ENCODE results near the gene PARVA.

Gene PARVA

GRCh38 chr11:12377824-12378593 is 638 bp downstream of the PARVA start:
- no peak for TF ChIP-seq CTCF (IDR thresholded peaks at IDR 0.05; ENCODE audit: borderline replicate concordance, insufficient read depth, low read depth, low read length)
- H3K4me3 ChIP-seq (ENCODE audit: low read depth, low read length), result no peak overlapping the region

- H3K4me3 ChIP-seq (ENCODE audit: low read depth, low read length), result no peak overlapping the region
- TF ChIP-seq CTCF (IDR thresholded peaks at IDR 0.05; ENCODE audit: borderline replicate concordance, insufficient read depth, low read depth, low read length), result no peak
Observed at GRCh38 chr11:12380565-12381325, 3.4 kb downstream of the PARVA start.

GRCh38 chr11:12381875-12382274 is 4.5 kb downstream of the PARVA start:
- no peak overlapping the region for H3K4me3 ChIP-seq (ENCODE audit: low read depth, low read length)
- no peak for TF ChIP-seq CTCF (IDR thresholded peaks at IDR 0.05; ENCODE audit: borderline replicate concordance, insufficient read depth, low read depth, low read length)

GRCh38 chr11:12382451-12382850 is 5.1 kb downstream of the PARVA start:
- TF ChIP-seq CTCF (IDR thresholded peaks at IDR 0.05; ENCODE audit: borderline replicate concordance, insufficient read depth, low read depth, low read length), result no peak
- H3K4me3 ChIP-seq (ENCODE audit: low read depth, low read length), result no peak overlapping the region

GRCh38 chr11:12386309-12386708 is 8.9 kb downstream of the PARVA start:
- H3K4me3 ChIP-seq (ENCODE audit: low read depth, low read length), result no peak overlapping the region
- TF ChIP-seq CTCF (IDR thresholded peaks at IDR 0.05; ENCODE audit: borderline replicate concordance, insufficient read depth, low read depth, low read length), result no peak

- TF ChIP-seq CTCF (IDR thresholded peaks at IDR 0.05; ENCODE audit: borderline replicate concordance, insufficient read depth, low read depth, low read length), result no peak
Observed at GRCh38 chr11:12386745-12387144, 9.4 kb downstream of the PARVA start.

GRCh38 chr11:12388173-12388572 is 10.8 kb downstream of the PARVA start:
- H3K4me3 ChIP-seq (ENCODE audit: low read depth, low read length), result no peak overlapping the region
- TF ChIP-seq CTCF (IDR thresholded peaks at IDR 0.05; ENCODE audit: borderline replicate concordance, insufficient read depth, low read depth, low read length), result no peak

More at GRCh38 chr11:12386745-12387144, 9.4 kb downstream of the PARVA start:
- no peak overlapping the region for H3K4me3 ChIP-seq (ENCODE audit: low read depth, low read length)
